Panc1 (cell line): ENCODE data around the gene DYRK2. TPM values are rescaled to one million over a fixed set of nuclear protein-coding genes. Genes with fewer than 3 reads are reported as not detected.

Source experiments
- ATAC-seq: fragments of 200-7000 bp; cut with Tn5 transposase; 2 replicates; pipeline ENCODE4 v1.9.1; 2020; ENCODE audit warnings: mild to moderate bottlenecking, moderate library complexity
- BruUV-seq: library from RNA; stranded (reverse); fragments of 400-500 nt; replicated peaks from 2 replicates; lab custom pipeline; 2021; lab: Mats Ljungman, UMichigan
- CTCF ChIA-PET: fragments of 300-600 bp; sonication (Branson Sonifier 250); formaldehyde crosslinking; loops from one replicate; lab custom pipeline; 2022; ENCODE audit warnings: antibody characterized with exemption; lab: Charles Lee
- POLR2A ChIA-PET: fragments of 300-600 bp; sonication (Branson Sonifier 250); formaldehyde crosslinking; loops from one replicate; lab custom pipeline; 2022; ENCODE audit warnings: antibody characterized with exemption; lab: Charles Lee
- DNase-seq: peaks from one replicate; pipeline ENCODE4 v3.0.0-alpha.2; 2010; ENCODE audit warnings: low read depth, low spot score
- H3K27ac ChIP-seq: 2 replicates; pipeline ENCODE4 v1.5.1; 2011; ENCODE audit warnings: mild to moderate bottlenecking, low read length, inconsistent platforms
- H3K27me3 ChIP-seq: fragments of 200-500 bp; sonication (Bioruptor generic); 2 replicates; pipeline ENCODE4 v1.6.0; 2014; ENCODE audit warnings: low read length, inconsistent platforms; ENCODE audit not compliant: control insufficient read depth, insufficient read depth
- H3K36me3 ChIP-seq: fragments of 200-500 bp; sonication (Bioruptor generic); 2 replicates; pipeline ENCODE4 v1.5.1; 2014; ENCODE audit warnings: inconsistent platforms, mild to moderate bottlenecking, low read length, moderate library complexity; ENCODE audit not compliant: control insufficient read depth, insufficient read depth
- H3K4me1 ChIP-seq: 2 replicates; pipeline ENCODE4 v1.5.1; 2011; ENCODE audit warnings: inconsistent platforms, mild to moderate bottlenecking, low read length, moderate library complexity; ENCODE audit not compliant: control insufficient read depth, insufficient read depth
- H3K4me3 ChIP-seq, 2 experiments: 2 replicates each; pipeline ENCODE4 v1.5.1; 2011 to 2012; ENCODE audit warnings: low read depth in 2 of 2, low read length in 2 of 2, mild to moderate bottlenecking in 2 of 2, inconsistent platforms in 1 of 2, moderate library complexity in 1 of 2
- H3K9me3 ChIP-seq: fragments of 200-500 bp; sonication (Bioruptor generic); 2 replicates; pipeline ENCODE4 v1.5.1; 2014; ENCODE audit warnings: low read depth, mild to moderate bottlenecking, inconsistent platforms, low read length, moderate library complexity; ENCODE audit not compliant: control insufficient read depth, insufficient read depth
- POLR2AphosphoS5 ChIP-seq: IDR thresholded peaks from 2 replicates; pipeline ENCODE4 v1.6.1; 2012; ENCODE audit warnings: mild to moderate bottlenecking, low read depth, low read length, moderate library complexity
- SIN3A ChIP-seq: IDR thresholded peaks from 2 replicates; pipeline ENCODE4 v1.6.1; 2012; ENCODE audit warnings: low read depth, mild to moderate bottlenecking, low read length, moderate library complexity, borderline replicate concordance; ENCODE audit not compliant: insufficient read depth
- TCF7L2 ChIP-seq: IDR thresholded peaks from 2 replicates; pipeline ENCODE4 v1.6.1; 2011; ENCODE audit warnings: mild to moderate bottlenecking, low read depth, low read length, inconsistent platforms
- in situ Hi-C: cut with HindIII; loops from 2 replicates; pipeline ENCODE4 v1.10.0; 2016; ENCODE audit warnings: low sequenced_read_pairs, low pct_unique_long_range_greater_than_20kb
- intact Hi-C: fragments of 100-400 bp; cut with micrococcal nuclease; formaldehyde crosslinking; loops from one replicate; pipeline ENCODE4 v1.10.0; 2022; ENCODE audit not compliant: unreplicated experiment
- total RNA-seq: library from RNA; stranded (reverse); gene quantifications from one replicate; pipeline ENCODE4 v1.2.1, GENCODE V29; 2021; ENCODE audit not compliant: unreplicated experiment
- TF ChIP-seq, protein P1 (sequence below), 2 experiments: IDR thresholded peaks; 2 replicates each; pipeline ENCODE4 v1.6.1; 2011 to 2012; ENCODE audit warnings: low read depth in 2 of 2, control low read depth in 1 of 2, low read length in 1 of 2, mild to moderate bottlenecking in 1 of 2, moderate library complexity in 1 of 2; ENCODE audit not compliant: insufficient read depth in 1 of 2
- TF ChIP-seq, protein P2 (sequence below): fragments of 450-650 bp; IDR thresholded peaks from 2 replicates; pipeline ENCODE4 v1.5.1; 2017; ENCODE audit warnings: mild to moderate bottlenecking

Gene DYRK2
- total RNA-seq, 1 experiment from 2014 or later: 9.9 TPM

DNA sequence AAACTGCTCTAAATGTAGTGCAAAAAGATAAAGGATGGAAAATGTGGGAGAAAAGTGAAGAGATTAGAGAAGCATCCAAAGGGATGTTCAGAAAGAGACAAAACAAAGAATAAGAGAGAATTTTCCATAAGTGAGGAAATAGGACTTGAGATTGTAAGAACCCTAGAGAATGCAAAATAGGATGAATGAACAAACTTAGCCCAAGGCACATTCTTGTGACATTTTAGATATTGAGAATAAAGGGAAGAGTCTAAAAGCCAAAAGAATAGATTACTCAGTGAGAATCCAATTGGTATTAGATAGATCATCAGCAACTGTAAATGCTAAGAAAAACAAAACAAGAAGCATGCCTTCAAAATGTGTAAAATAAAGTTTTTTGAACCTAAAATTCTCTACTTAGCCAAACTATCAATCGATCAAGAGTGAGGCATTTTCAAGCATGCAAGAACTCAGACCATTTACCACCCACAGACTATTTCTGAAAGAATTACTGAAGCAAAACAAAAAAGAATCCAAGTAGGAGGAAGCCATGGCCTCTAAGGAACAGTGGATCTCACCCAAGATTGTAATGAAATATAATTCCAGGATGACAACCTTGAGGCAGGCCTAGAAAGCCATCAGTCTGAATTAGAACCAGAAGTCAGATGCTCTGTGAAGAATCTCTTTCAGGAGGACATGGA, 33.5 kb downstream of the DYRK2 start:
- DNase-seq: no peak
- POLR2A ChIA-PET: no interaction called here
- no peak for ATAC-seq
- intact Hi-C loops: no loop called here
- CTCF ChIA-PET: no interaction called here
- TF ChIP-seq, protein P1, sequence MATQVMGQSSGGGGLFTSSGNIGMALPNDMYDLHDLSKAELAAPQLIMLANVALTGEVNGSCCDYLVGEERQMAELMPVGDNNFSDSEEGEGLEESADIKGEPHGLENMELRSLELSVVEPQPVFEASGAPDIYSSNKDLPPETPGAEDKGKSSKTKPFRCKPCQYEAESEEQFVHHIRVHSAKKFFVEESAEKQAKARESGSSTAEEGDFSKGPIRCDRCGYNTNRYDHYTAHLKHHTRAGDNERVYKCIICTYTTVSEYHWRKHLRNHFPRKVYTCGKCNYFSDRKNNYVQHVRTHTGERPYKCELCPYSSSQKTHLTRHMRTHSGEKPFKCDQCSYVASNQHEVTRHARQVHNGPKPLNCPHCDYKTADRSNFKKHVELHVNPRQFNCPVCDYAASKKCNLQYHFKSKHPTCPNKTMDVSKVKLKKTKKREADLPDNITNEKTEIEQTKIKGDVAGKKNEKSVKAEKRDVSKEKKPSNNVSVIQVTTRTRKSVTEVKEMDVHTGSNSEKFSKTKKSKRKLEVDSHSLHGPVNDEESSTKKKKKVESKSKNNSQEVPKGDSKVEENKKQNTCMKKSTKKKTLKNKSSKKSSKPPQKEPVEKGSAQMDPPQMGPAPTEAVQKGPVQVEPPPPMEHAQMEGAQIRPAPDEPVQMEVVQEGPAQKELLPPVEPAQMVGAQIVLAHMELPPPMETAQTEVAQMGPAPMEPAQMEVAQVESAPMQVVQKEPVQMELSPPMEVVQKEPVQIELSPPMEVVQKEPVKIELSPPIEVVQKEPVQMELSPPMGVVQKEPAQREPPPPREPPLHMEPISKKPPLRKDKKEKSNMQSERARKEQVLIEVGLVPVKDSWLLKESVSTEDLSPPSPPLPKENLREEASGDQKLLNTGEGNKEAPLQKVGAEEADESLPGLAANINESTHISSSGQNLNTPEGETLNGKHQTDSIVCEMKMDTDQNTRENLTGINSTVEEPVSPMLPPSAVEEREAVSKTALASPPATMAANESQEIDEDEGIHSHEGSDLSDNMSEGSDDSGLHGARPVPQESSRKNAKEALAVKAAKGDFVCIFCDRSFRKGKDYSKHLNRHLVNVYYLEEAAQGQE (IDR thresholded peaks at IDR 0.05; ENCODE audit: insufficient read depth in 1 of 2, low read depth in 2 of 2, low read length in 1 of 2): no peak
- in situ Hi-C loops: no loop called here
- no peak overlapping the region for H3K27ac ChIP-seq
- no peak overlapping the region for H3K4me3 ChIP-seq
- no peaks in the 10 kb centered on the region for H3K4me1 ChIP-seq
- H3K9me3 ChIP-seq: no peaks in the 10 kb centered on the region
- no peaks in the 10 kb centered on the region for H3K27me3 ChIP-seq
- H3K36me3 ChIP-seq: no peaks in the 10 kb centered on the region
- no TSS peak for BruUV-seq

DNA sequence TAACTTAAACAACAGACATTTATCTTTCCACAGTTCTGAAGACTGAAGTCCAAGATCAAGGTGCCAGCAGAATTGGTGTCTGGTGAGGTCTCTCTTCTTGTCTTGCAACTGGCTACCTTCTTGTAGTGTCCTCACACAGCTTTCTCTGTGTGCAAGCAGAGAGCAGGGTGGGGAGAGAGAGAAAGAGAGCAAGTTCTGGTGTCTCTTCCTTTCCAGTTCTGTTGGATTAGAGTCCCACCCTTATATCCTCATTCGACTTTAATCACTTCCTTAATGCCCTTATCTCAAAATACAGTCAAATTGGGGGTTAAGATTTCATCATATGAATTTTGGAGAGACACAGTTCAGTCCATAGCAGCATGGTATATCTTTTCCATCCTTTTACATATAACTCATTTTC, 40.8 kb downstream of the DYRK2 start:
- CTCF ChIA-PET: no interaction called here
- POLR2A ChIA-PET: no interaction called here
- no peak for ATAC-seq
- H3K4me3 ChIP-seq: no peak overlapping the region
- intact Hi-C loops: no loop called here
- no peaks in the 10 kb centered on the region for H3K4me1 ChIP-seq
- no peak for DNase-seq
- no TSS peak for BruUV-seq
- H3K27me3 ChIP-seq: no peaks in the 10 kb centered on the region; the same call in 1 of the 2 replicates
- H3K9me3 ChIP-seq: no peaks in the 10 kb centered on the region
- no peaks in the 10 kb centered on the region for H3K36me3 ChIP-seq
- H3K27ac ChIP-seq: no peak overlapping the region
- TF ChIP-seq, protein P2, sequence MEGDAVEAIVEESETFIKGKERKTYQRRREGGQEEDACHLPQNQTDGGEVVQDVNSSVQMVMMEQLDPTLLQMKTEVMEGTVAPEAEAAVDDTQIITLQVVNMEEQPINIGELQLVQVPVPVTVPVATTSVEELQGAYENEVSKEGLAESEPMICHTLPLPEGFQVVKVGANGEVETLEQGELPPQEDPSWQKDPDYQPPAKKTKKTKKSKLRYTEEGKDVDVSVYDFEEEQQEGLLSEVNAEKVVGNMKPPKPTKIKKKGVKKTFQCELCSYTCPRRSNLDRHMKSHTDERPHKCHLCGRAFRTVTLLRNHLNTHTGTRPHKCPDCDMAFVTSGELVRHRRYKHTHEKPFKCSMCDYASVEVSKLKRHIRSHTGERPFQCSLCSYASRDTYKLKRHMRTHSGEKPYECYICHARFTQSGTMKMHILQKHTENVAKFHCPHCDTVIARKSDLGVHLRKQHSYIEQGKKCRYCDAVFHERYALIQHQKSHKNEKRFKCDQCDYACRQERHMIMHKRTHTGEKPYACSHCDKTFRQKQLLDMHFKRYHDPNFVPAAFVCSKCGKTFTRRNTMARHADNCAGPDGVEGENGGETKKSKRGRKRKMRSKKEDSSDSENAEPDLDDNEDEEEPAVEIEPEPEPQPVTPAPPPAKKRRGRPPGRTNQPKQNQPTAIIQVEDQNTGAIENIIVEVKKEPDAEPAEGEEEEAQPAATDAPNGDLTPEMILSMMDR: no peak
- TF ChIP-seq, protein P1 (IDR thresholded peaks at IDR 0.05; ENCODE audit: insufficient read depth in 1 of 2, low read depth in 2 of 2, low read length in 1 of 2): no peak
- TF ChIP-seq SIN3A (no peak), TCF7L2 (no peak), POLR2AphosphoS5 (no peak)
- in situ Hi-C loops: no loop called here
